Mucosa of descending colon (tissue), 3 donors: ENCODE results near the gene TTC19. TPM values are rescaled to one million over a fixed set of nuclear protein-coding genes. Genes with fewer than 3 reads are reported as not detected.

ENCODE experiments used
- ATAC-seq: fragments of 200-7000 bp; cut with Tn5 transposase; one replicate; pipeline ENCODE4 v1.9.1; 2020; ENCODE audit warnings: mild to moderate bottlenecking, moderate library complexity
- DNase-seq, 3 donors: peaks; one replicate each; pipeline ENCODE4 v3.0.0-alpha.2; 2020
- H3K36me3 ChIP-seq: fragments of 200-600 bp; one replicate; pipeline ENCODE4 v1.8.0; 2021; ENCODE audit warnings: low read depth, mild to moderate bottlenecking
- H3K4me1 ChIP-seq: fragments of 200-600 bp; one replicate; pipeline ENCODE4 v1.8.0; 2021; ENCODE audit warnings: low read depth, mild to moderate bottlenecking
- H3K4me3 ChIP-seq: fragments of 200-600 bp; one replicate; pipeline ENCODE4 v1.8.0; 2021; ENCODE audit warnings: mild to moderate bottlenecking
- H3K9me3 ChIP-seq: fragments of 200-600 bp; one replicate; pipeline ENCODE4 v1.8.0; 2021; ENCODE audit warnings: mild to moderate bottlenecking
- CTCF ChIP-seq: fragments of 200-600 bp; IDR thresholded peaks from one replicate; pipeline ENCODE4 v1.8.0; 2022; ENCODE audit warnings: antibody characterized with exemption, mild to moderate bottlenecking
- intact Hi-C, 2 donors: fragments of 100-400 bp; cut with DNase I in 1 of 2; cut with micrococcal nuclease in 1 of 2; formaldehyde crosslinking; loops; one replicate each; pipeline versions ENCODE4 v1.11.0 to v1.11.1; 2022; cut with DNase I, micrococcal nuclease
- total RNA-seq, 3 donors: library from RNA; stranded (reverse); fragmentation: NEBNext Ultra II Directional in 2 of 3; extraction: Animal tissue kit (Norgen Biotek cat#: 25700) in 2 of 3; gene quantifications; one replicate each; pipeline versions ENCODE4 v1.2.1 to v1.2.4, GENCODE V29; 2021 to 2023
- donor health status: DM: no; HTN: no; CAD: no; lungs with moderate emphysema.
- donor health status: DM: no; HTN: no; CAD: no.
- donor health status: DM: no; HTN: yes; CAD: no.

The TTC19 gene
- total RNA-seq, 3 donors from 2014 or later, result 32.5 to 52.2 (median 41.9) TPM

DNA sequence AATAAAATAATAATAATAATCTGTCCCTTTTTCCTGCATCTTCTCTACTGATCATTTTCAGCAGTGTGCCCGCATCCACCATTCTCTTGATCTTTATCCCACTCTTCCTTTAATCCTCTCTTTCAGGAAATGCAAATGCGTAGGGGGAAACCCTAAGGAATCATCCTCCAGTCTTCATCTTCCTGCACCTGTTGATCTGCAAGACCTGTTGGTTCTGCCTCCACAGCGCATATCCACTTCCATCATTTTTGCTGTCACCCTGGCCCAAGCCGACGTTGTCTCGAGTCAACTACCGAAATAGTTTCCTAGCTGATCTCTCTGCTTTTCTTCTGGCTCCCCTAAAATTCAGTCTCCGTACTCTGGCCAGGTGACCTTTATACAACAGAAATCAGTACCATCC lies 30.2 kb upstream of the TTC19 start:
- Histone ChIP-seq H3K9me3 (no peaks in the 10 kb centered on the region), H3K4me1 (peaks cover 25% of the 10 kb centered on the region), H3K4me3 (no peak overlapping the region), H3K36me3 (no peaks in the 10 kb centered on the region)
- intact Hi-C loops, result no loop called here
- DNase-seq (no peak), ATAC-seq (no peak)
- TF ChIP-seq CTCF, result no peak

DNA sequence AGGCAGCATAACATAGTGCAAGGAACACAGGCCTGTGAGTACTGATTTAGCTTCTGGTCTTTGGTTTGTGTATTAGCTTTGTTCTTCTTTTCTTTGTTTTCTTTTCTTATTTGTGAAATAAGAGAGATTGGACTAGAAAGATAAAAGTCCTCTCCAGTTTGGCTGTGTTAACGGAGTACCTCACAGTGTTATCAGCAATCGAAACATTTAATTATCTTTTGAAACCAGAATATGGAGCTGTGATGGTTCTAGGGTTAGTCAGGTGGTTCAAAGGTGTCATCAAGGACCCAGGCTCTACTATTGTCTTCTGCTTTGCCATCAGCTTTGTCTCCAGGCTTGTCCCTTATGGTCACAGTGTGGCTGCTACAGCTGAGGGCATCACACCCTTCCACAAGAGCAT lies 29.1 kb upstream of the TTC19 start:
- Histone ChIP-seq H3K36me3 (no peaks in the 10 kb centered on the region), H3K9me3 (no peaks in the 10 kb centered on the region), H3K4me3 (no peak overlapping the region), H3K4me1 (peaks cover 19% of the 10 kb centered on the region)
- TF ChIP-seq CTCF, result no peak
- no peak for ATAC-seq
- intact Hi-C loops, result no loop called here
- no peak for DNase-seq

GRCh38 chr17:15971098-15971678 lies 28.4 kb upstream of the TTC19 start:
- DNase-seq (no peak), ATAC-seq (no peak)
- TF ChIP-seq CTCF, result no peak
- intact Hi-C loops, result no loop called here
- Histone ChIP-seq H3K36me3 (no peaks in the 10 kb centered on the region), H3K4me3 (no peak overlapping the region), H3K9me3 (no peaks in the 10 kb centered on the region), H3K4me1 (peaks cover 13% of the 10 kb centered on the region)

DNA sequence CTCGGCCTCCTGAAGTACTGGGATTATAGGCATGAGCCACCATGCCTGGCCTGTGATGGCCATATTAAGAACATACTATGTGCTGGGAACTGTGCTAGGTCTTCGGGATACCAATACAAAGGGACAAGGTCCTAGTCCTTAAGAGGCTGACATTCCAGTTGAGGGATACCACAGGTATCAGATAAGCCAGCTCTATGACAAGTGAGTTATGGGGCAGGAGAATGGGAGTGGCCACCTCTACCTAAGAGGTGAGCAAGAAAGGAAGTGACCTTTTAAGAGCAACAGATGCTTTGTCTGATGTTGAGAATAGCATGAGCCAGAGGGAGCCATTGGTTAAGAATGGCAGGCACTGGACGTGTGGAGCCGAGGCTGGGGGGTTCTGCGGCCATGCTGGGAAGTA lies 27.7 kb upstream of the TTC19 start:
- Histone ChIP-seq H3K4me1 (peaks cover 6% of the 10 kb centered on the region), H3K36me3 (no peaks in the 10 kb centered on the region), H3K4me3 (no peak overlapping the region), H3K9me3 (no peaks in the 10 kb centered on the region)
- no peak for DNase-seq
- TF ChIP-seq CTCF, result no peak
- ATAC-seq, result peak; percentile 13
- intact Hi-C loops, result no loop called here

- intact Hi-C loops, result no loop called here
- H3K4me1 ChIP-seq, result no peaks in the 10 kb centered on the region
- no peak overlapping the region for H3K4me3 ChIP-seq
- H3K36me3 ChIP-seq, result no peaks in the 10 kb centered on the region
- H3K9me3 ChIP-seq, result no peaks in the 10 kb centered on the region
- TF ChIP-seq CTCF, result no peak
- peak; percentile 36 for ATAC-seq
- DNase-seq, result no peak
Measured at GRCh38 chr17:15972497-15972951, 27.1 kb upstream of the TTC19 start.

- Histone ChIP-seq H3K9me3 (no peaks in the 10 kb centered on the region), H3K4me1 (no peaks in the 10 kb centered on the region), H3K4me3 (no peak overlapping the region), H3K36me3 (no peaks in the 10 kb centered on the region)
- ATAC-seq (no peak), DNase-seq (no peak)
- intact Hi-C loops, result no loop called here
- no peak for TF ChIP-seq CTCF
Measured at GRCh38 chr17:15973016-15973415, 26.6 kb upstream of the TTC19 start.
